Measurements from ENCODE around the gene SP100. TPM values are rescaled to one million over a fixed set of nuclear protein-coding genes. Genes with fewer than 3 reads are reported as not detected.

The SP100 gene
- total RNA-seq (10 to 100 TPM; 26.8 to 43.7 TPM), polyA plus RNA-seq (ENCODE audit: insufficient read depth, low read depth, low replicate concordance) (15.2 TPM)
- long read RNA-seq, donor 1, partial matches to known transcripts: 10 of 14 reads
- long read RNA-seq, donor 1, other reads (novel, unspliced or antisense): 0 of 14 reads
- long read RNA-seq, donor 2, partial matches to known transcripts: 0 of 6 reads
- long read RNA-seq, donor 2, other reads (novel, unspliced or antisense): 0 of 6 reads

DNA sequence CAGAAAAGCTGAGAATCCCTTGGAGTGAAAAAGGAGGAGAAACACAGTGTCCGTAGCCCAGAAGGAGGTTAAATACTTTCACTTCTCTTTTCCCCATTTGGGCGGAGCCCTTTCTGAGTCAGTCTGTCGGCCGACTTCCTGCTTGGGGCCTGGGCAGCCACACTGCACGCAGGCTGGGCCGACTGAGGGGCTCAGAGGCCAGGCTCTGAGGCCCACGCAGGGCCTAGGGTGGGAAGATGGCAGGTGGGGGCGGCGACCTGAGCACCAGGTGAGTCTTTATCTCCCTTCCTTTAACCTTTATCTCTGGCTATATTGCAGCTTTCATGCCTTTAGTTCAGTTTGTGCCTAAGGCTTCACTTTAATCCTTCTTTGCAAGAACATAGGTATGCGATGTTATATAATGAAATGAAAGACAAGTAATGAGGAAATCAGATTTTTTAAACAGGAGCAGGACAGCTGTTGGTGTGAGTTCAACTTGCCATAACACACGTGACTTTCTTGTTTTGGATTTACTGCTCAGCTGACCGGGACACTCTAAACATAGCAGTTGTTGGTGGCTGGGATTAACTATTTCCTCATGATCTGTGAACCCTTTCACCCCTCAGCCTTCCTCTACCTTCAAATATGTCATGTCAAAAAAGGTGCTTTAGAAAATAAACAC lies at the start of gene SP100:
SP100 (plus strand) TSS at position 141 of the 661 bp plus-strand sequence; CDS start at position 237, 96 bp downstream.
- Histone ChIP-seq H3K27me3 (no peaks in the 10 kb centered on the region), H3K4me3 (peak within 1 kb of the TSS; percentile 49 to 61), H3K4me1 (peaks cover 8% of the 10 kb centered on the region), H3K27ac (peak within 1 kb of the TSS; percentile 66 to 91), H3K36me3 (ENCODE audit: low read depth, missing control alignments) (no peaks in the 10 kb centered on the region), H3K9me3 (no peaks in the 10 kb centered on the region)
- WGBS, 2 donors: 22 to 27% methylated on average over 12 of the region's 12 CpGs
- TF ChIP-seq, protein P1, sequence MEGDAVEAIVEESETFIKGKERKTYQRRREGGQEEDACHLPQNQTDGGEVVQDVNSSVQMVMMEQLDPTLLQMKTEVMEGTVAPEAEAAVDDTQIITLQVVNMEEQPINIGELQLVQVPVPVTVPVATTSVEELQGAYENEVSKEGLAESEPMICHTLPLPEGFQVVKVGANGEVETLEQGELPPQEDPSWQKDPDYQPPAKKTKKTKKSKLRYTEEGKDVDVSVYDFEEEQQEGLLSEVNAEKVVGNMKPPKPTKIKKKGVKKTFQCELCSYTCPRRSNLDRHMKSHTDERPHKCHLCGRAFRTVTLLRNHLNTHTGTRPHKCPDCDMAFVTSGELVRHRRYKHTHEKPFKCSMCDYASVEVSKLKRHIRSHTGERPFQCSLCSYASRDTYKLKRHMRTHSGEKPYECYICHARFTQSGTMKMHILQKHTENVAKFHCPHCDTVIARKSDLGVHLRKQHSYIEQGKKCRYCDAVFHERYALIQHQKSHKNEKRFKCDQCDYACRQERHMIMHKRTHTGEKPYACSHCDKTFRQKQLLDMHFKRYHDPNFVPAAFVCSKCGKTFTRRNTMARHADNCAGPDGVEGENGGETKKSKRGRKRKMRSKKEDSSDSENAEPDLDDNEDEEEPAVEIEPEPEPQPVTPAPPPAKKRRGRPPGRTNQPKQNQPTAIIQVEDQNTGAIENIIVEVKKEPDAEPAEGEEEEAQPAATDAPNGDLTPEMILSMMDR (IDR thresholded peaks at IDR 0.05): no peak
- TF ChIP-seq POLR2A (IDR thresholded peaks at IDR 0.05): no peak
- DNase-seq: peak; percentile 71
- intact Hi-C loops (cut with DNase I; ENCODE audit: low total_unique reads): no loop called here

GRCh38 chr2:230382108-230382507 lies 33.9 kb upstream of the SP100 start:
- H3K4me1 ChIP-seq: no peaks in the 10 kb centered on the region
- no peaks in the 10 kb centered on the region for H3K36me3 ChIP-seq (ENCODE audit: low read depth, missing control alignments)
- no peak for DNase-seq
- no peaks in the 10 kb centered on the region for H3K9me3 ChIP-seq
- TF ChIP-seq, protein P1 (IDR thresholded peaks at IDR 0.05): no peak
- TF ChIP-seq POLR2A (IDR thresholded peaks at IDR 0.05): no peak
- no peaks in the 10 kb centered on the region for H3K27me3 ChIP-seq
- H3K4me3 ChIP-seq: no peak overlapping the region
- WGBS, 2 donors: 96% methylated on average over 2 of the region's 2 CpGs; no CpG with 5 or more reads in 1 of the 2 donors
- intact Hi-C loops (cut with DNase I; ENCODE audit: low total_unique reads): no loop called here
- no peak overlapping the region for H3K27ac ChIP-seq

GRCh38 chr2:230383453-230383852 lies 32.5 kb upstream of the SP100 start:
- Histone ChIP-seq H3K4me1 (no peaks in the 10 kb centered on the region), H3K36me3 (ENCODE audit: low read depth, missing control alignments) (no peaks in the 10 kb centered on the region), H3K27ac (no peak overlapping the region), H3K4me3 (no peak overlapping the region), H3K9me3 (no peaks in the 10 kb centered on the region), H3K27me3 (no peaks in the 10 kb centered on the region)
- intact Hi-C loops (cut with DNase I; ENCODE audit: low total_unique reads): no loop called here
- 69 to 72% methylated on average over 5 of the region's 5 CpGs for WGBS, 2 donors
- no peak for TF ChIP-seq POLR2A (IDR thresholded peaks at IDR 0.05)
- TF ChIP-seq, protein P1 (IDR thresholded peaks at IDR 0.05): no peak
- DNase-seq: no peak

- Histone ChIP-seq H3K9me3 (no peaks in the 10 kb centered on the region), H3K27ac (no peak overlapping the region), H3K4me3 (no peak overlapping the region), H3K27me3 (no peaks in the 10 kb centered on the region), H3K4me1 (no peaks in the 10 kb centered on the region), H3K36me3 (ENCODE audit: low read depth, missing control alignments) (no peaks in the 10 kb centered on the region)
- WGBS, 2 donors: 90% methylated on average over 6 of the region's 6 CpGs
- DNase-seq: no peak
- TF ChIP-seq POLR2A (IDR thresholded peaks at IDR 0.05): no peak
- TF ChIP-seq, protein P1 (IDR thresholded peaks at IDR 0.05): no peak
- intact Hi-C loops (cut with DNase I; ENCODE audit: low total_unique reads): no loop called here
Observed at GRCh38 chr2:230384986-230385385, 31.0 kb upstream of the SP100 start.

Data from testis (tissue), 5 donors.